T-helper 1 cell treated with Interleukin-12 subunit alpha and Interleukin-12 subunit beta and Interleukin-4 antibody, amounts not matched to agents 30 ng/mL and 1 ng/mL, for 36 hours (primary cell): ENCODE results near the gene RASAL3. TPM values are rescaled to one million over a fixed set of nuclear protein-coding genes. Genes with fewer than 3 reads are reported as not detected.

Source experiments
- intact Hi-C: fragments of 100-400 bp; cut with micrococcal nuclease; formaldehyde crosslinking; loops from one replicate; pipeline ENCODE4 v1.15.1; 2024
- total RNA-seq: library from RNA; stranded (reverse); gene quantifications from 2 replicates; pipeline ENCODE4 v1.2.3, GENCODE V29; 2022

The RASAL3 gene
- total RNA-seq, 1 donor from 2014 or later: 228 TPM

GRCh38 chr19:15422296-15423075 lies 41.9 kb downstream of the RASAL3 start:
- intact Hi-C loops: no loop called here

DNA sequence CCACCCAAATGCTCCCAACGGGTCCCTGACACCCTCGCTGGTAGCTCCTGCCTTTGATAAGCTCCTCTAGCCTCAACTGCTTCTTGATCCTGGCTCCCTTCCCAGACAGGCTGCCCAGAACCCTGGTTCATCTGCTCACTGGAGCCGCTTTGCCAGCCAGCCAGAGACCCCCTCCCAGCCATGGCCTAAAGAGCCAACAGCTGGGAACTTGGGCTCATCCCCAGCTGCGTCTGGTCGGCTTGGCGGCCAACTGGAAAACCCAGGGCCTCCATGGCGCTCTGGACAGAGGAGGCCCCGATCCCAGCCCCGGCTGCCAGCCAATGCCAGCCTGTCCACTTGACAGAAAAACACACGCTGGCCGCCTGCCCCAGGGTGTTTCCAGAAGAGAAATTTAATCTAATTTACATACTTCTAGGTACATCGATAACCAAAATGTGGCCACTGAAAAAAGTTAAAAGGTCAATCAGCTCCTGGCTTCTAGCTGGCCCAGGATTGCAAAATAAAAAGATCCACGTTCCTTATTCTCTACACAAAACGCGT lies 42.6 kb downstream of the RASAL3 start:
- intact Hi-C loops: no loop called here

DNA sequence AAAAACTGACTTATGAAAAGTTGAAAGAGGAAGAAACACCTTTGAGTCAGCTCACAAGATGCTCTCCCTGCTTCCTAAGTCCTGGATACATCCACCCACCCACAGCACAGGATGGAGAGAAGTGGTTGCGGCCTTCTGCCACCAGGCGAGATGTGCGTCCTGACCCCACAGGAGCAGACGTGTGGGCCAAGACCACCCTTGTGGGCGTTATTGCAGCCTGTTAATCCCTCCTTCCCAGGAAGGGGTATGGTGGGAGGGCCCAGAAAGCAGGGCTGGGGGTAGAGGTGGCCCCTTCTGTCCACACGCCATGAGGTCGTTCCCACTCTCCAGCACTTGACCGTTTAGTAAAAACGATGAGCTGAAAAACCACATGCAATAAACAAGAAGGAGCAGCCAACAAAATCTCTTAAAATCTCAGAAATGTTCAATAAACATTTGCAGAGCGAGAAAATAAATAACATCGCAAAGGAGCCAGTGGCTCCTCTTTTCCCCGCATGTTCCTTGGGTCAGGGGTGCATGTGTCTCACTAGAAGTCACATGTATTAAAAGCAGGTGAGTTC lies 43.1 kb downstream of the RASAL3 start:
- intact Hi-C loops: no loop called here

GRCh38 chr19:15419413-15420025 lies 44.8 kb downstream of the RASAL3 start:
- intact Hi-C loops: loop anchor here (1.0 to 10.0 kb wide), 13 partner anchors 13 to 294 kb away; partner anchors contain the start of genes AKAP8 and BRD4

DNA sequence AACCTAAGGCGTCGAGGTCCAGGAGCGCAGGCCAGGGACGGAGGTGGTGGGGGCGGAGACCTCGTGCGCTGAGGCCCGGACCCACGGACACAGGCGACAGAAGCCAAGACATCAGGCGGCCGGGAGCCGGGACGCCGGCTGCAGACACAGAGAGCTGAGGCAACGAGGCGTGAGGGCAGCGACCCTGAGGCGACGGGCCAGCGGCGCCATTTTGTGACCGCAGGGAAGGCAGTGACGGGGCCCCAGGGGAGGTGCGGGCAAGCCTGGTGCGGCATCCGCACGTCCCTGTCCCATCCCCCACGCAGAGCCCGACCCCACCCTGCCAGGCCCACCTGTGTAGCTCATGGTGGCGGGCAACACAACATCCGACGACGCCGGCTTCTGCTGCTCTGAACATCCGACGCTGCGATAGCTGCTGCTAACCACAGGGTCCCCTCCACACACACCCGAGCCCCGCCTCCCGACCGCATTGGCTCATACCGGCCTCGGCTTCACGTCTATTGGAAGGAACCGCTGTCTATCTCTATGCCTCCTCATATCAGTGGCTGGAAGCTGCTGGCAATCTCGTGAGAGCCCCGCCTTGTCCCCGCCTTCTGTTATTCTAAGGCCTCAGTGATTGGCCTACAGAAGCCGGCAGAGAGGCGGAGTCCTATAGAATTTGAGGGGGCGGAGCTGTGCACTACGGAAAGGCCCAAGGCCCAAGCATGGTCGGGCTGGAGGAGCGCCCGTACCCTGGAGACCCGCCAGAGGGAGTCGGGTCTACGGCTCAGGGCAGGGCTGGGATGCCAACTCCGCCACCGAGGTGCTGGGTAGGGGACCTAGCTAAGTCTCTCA lies 45.5 kb downstream of the RASAL3 start, which contains the start of gene AKAP8L:
Gene AKAP8L (minus strand): TSS at position 410 of the 834 bp plus-strand sequence. CDS start 65 bp downstream, at position 345.
- intact Hi-C loops: loop anchor here (1.0 to 10.0 kb wide), 14 partner anchors 14 to 326 kb away; partner anchors contain the start of genes AKAP8 and BRD4

DNA sequence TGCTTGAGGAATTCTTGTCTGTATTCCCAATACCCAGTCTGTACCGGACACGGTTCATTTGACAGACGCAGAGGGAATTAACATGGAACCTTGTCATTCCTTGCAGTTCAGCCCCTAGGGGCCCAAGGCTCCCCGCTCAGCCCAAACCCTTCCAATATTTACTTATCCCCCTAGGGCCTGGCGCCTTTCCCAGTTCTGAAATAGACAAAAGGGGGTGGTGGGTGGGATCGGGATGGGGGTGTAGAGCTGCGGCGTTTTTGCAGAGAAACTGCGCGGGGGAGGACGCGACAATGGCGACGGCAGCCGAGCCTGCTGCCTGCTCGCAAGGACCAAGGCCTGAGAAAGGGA lies 46.1 kb downstream of the RASAL3 start:
- intact Hi-C loops: loop anchor here (1.0 to 10.0 kb wide), 2 partner anchors 83 to 326 kb away; partner anchors contain the start of gene BRD4

GRCh38 chr19:15417699-15418098 lies 46.6 kb downstream of the RASAL3 start:
- intact Hi-C loops: loop anchor here (1.0 to 10.0 kb wide), 2 partner anchors 83 to 325 kb away; partner anchors contain the start of gene BRD4

DNA sequence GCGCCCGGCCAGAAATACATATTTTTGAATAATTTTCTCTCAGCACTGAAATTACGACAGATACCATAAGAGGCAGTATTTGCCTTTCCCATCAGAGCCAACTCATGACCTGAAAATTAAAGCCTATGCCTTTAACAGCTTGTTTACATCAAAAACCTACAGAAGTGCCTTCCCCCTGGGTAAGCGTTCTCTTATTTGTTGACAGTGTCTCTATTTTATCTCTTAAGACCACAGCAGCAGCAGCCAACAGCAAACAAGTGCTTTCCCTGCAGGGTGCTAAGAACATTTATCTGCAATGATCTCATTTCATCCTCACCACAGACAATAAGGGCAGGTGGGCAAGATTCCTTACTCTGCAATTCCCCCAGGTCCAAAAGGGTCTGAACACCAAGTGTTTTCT lies 51.5 kb downstream of the RASAL3 start:
- intact Hi-C loops: loop anchor here (10.0 kb wide), 1 partner anchor 78 kb away; the partner anchor contains the start of gene BRD4

- intact Hi-C loops: loop anchor here (10.0 kb wide), 1 partner anchor 77 kb away; the partner anchor contains the start of gene BRD4
Observed at GRCh38 chr19:15411351-15411750, 53.0 kb downstream of the RASAL3 start.

- intact Hi-C loops: no loop called here
Observed at GRCh38 chr19:15404780-15405211, 59.5 kb downstream of the RASAL3 start.

- intact Hi-C loops: no loop called here
Observed at GRCh38 chr19:15404097-15404779, 60.1 kb downstream of the RASAL3 start.

- intact Hi-C loops: no loop called here
Observed at GRCh38 chr19:15403151-15403531, 61.2 kb downstream of the RASAL3 start.

DNA sequence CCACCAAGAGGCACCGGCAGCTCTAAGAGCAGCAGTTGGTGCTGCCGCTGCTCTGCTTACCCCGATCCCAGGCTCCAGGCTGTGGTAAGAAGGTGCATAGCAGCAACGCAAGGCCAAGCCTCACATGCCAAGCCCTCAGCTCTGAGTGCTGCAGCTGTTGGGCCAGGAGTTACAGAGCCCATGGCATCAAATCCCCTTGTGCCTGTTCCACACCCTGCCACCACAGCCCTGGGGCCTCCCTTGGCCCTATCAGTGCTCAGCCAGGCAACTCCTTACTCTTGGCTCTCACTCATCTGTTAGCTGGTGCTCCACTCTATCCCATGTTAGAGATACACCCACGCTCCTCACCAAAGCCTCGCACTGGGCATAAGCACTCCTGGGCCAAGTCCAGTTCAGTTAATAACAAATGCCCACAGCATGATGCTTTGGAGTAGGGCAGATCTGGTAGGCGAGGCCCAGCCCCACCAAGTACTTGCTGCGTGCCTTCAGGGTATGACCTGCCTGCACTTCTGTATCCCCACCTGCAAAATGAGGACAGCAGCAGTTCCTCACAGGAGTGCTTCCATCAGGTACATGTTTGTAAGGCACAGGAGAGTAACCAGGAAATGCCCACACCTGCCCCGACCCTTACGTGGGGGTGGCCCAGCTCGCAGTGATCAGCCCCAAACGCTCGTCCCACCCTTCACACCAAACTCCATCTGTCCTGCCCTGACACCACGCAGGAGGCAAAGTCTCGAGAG lies 61.8 kb downstream of the RASAL3 start:
- intact Hi-C loops: no loop called here

Other genes starting within 250 kb of the RASAL3 start
- 1.3 TPM in 1 of 2 replicates, not detected in the other for gene EPHX3, start 232.1 kb downstream of the RASAL3 start, total RNA-seq
- 122 and 126 TPM in 2 replicates for gene BRD4, start 132.0 kb downstream of the RASAL3 start, total RNA-seq
- gene AKAP8, start 84.8 kb downstream of the RASAL3 start, total RNA-seq: 53.5 and 57.5 TPM in 2 replicates
- gene AKAP8L, start 45.6 kb downstream of the RASAL3 start, total RNA-seq: 84.4 and 91.4 TPM in 2 replicates
- 40.7 and 44.8 TPM in 2 replicates for gene WIZ, start 14.6 kb downstream of the RASAL3 start, total RNA-seq
- 0.25 and 0.34 TPM in 2 replicates for gene PGLYRP2, start 15.0 kb upstream of the RASAL3 start, total RNA-seq
- gene CYP4F22, start 44.0 kb upstream of the RASAL3 start, total RNA-seq: 0.41 and 0.49 TPM in 2 replicates
- gene CYP4F8, start 150.7 kb upstream of the RASAL3 start, total RNA-seq: not detected in 2 replicates
- 0.05 TPM in 1 of 2 replicates, not detected in the other for gene CYP4F3, start 176.4 kb upstream of the RASAL3 start, total RNA-seq
- gene CYP4F12, start 208.5 kb upstream of the RASAL3 start, total RNA-seq: not detected in 2 replicates